ENCODE measurements around the gene MUC5AC.

MUC5AC gene

GRCh38 chr11:1161410-1162137, 3.8 kb downstream of the MUC5AC start:
- no peak for TF ChIP-seq CTCF (IDR thresholded peaks at IDR 0.05)

- TF ChIP-seq CTCF (IDR thresholded peaks at IDR 0.05) = no peak
Observed at GRCh38 chr11:1162138-1162475, 4.4 kb downstream of the MUC5AC start.

GRCh38 chr11:1162491-1163311, 4.9 kb downstream of the MUC5AC start:
- no peak for TF ChIP-seq CTCF (IDR thresholded peaks at IDR 0.05)

DNA sequence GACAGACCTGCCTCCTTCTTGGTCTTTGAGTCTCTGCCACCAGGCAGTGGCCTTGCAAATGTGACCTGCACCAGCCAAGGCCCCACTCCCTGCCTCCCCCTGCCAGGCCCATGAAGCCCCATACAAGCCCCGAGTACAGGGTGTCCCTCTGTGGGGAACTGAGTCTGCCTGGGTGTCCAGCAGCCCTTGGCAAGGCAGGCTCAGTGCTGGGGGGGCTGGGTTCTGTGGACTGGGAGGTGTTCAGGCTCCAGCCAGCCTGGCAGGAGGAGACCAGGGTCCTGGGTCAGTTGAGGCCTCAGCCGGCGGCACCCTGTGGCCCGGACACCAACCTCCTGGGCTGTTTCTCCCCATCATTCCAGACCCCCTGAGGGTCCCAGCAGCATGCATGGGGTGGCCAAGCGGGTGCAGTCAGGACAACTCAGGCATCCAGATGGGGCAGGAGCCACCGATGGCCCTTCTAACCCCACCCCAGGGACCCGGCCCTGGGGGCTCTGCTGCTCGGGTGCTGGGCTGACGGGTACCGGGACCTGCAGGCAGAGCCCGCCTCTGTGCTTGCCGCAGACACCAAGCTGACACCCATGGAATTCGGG, 5.7 kb downstream of the MUC5AC start:
- no peak for TF ChIP-seq CTCF (IDR thresholded peaks at IDR 0.05)

DNA sequence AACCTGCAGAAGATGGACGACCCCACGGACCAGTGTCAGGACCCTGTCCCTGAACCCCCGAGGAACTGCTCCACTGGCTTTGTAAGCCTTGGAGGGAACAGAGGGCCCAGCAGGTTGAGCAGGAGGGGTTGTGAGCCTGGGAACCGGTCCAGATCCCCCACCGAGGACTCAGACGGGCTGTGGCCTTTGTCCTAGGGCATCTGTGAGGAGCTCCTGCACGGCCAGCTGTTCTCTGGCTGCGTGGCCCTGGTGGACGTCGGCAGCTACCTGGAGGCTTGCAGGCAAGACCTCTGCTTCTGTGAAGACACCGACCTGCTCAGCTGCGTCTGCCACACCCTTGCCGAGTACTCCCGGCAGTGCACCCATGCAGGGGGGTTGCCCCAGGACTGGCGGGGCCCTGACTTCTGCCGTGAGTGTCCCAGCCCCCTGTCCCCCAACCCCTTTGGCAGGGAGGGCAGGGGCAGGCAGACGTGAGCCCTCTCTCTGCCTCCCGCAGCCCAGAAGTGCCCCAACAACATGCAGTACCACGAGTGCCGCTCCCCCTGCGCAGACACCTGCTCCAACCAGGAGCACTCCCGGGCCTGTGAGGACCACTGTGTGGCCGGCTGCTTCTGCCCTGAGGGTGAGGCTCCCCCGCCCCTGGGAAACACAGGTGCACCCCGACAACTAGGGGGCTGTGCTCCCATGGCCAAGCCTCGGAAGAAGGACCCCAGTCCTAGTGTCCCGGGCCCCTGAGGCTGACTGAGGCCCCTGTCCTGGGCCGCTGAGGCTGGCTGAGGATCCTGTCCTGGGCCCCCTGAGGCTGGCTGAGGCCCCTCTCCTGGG, 6.4 kb downstream of the MUC5AC start:
- TF ChIP-seq CTCF (IDR thresholded peaks at IDR 0.05) = no peak

- TF ChIP-seq CTCF (IDR thresholded peaks at IDR 0.05) = no peak
Observed at GRCh38 chr11:1165256-1166041, 7.7 kb downstream of the MUC5AC start.

Measured in LNCAP (cell line).